HG03520 (cell line): ENCODE data around the gene MTMR2.
A peak's percentile ranks its signal among the peaks of the same experiment; 100 is the strongest.
"Not testable (repeated sequence)": the region's sequence is repeated elsewhere in the genome, so short reads cannot be mapped to it uniquely, and the experiment has no call there.

Experiments used
- ATAC-seq: cut with Tn5 transposase; IDR thresholded peaks from one replicate; pipeline ENCODE4 v1.9.1; 2021; ENCODE audit warnings: mild to moderate bottlenecking, moderate library complexity; ENCODE audit not compliant: unreplicated experiment

The MTMR2 gene

GRCh38 chr11:95829580-95830259 lies 94.2 kb downstream of the MTMR2 start:
- ATAC-seq = no peak

- no peak for ATAC-seq
Observed at GRCh38 chr11:95827696-95828095, 96.2 kb downstream of the MTMR2 start.

- no peak for ATAC-seq
Observed at GRCh38 chr11:95821640-95822039, 102.3 kb downstream of the MTMR2 start.

GRCh38 chr11:95816037-95816436 lies 107.9 kb downstream of the MTMR2 start:
- no peak for ATAC-seq

- ATAC-seq = not testable (repeated sequence)
Observed at GRCh38 chr11:95811052-95811451, 112.9 kb downstream of the MTMR2 start.

- ATAC-seq = not testable (repeated sequence)
Observed at GRCh38 chr11:95806464-95806863, 117.4 kb downstream of the MTMR2 start.

GRCh38 chr11:95805869-95806268 lies 118.0 kb downstream of the MTMR2 start:
- ATAC-seq = no peak

GRCh38 chr11:95803973-95804372 lies 119.9 kb downstream of the MTMR2 start:
- no peak for ATAC-seq

GRCh38 chr11:95802806-95803205 lies 121.1 kb downstream of the MTMR2 start:
- ATAC-seq = no peak

- no peak for ATAC-seq
Observed at GRCh38 chr11:95800438-95800837, 123.5 kb downstream of the MTMR2 start.

- ATAC-seq = no peak
Observed at GRCh38 chr11:95799546-95799945, 124.4 kb downstream of the MTMR2 start.

GRCh38 chr11:95796501-95796900 lies 127.4 kb downstream of the MTMR2 start:
- ATAC-seq = no peak

GRCh38 chr11:95795627-95796295 lies 128.1 kb downstream of the MTMR2 start:
- ATAC-seq = no peak

- no peak for ATAC-seq
Observed at GRCh38 chr11:95794086-95794485, 129.8 kb downstream of the MTMR2 start.

- ATAC-seq = no peak
Observed at GRCh38 chr11:95793116-95793515, 130.8 kb downstream of the MTMR2 start.

GRCh38 chr11:95792700-95793099 lies 131.2 kb downstream of the MTMR2 start:
- no peak for ATAC-seq

GRCh38 chr11:95792200-95792599 lies 131.7 kb downstream of the MTMR2 start:
- ATAC-seq = no peak

- no peak for ATAC-seq
Observed at GRCh38 chr11:95791709-95792033, 132.2 kb downstream of the MTMR2 start.

- ATAC-seq = peak; percentile 13
Observed at GRCh38 chr11:95790933-95791708, 132.8 kb downstream of the MTMR2 start.

- ATAC-seq = peak; percentile 61
Observed at GRCh38 chr11:95790123-95790932, 133.6 kb downstream of the MTMR2 start, which contains the start of gene CEP57. Gene CEP57, plus strand, starts transcription at chr11:95790498. Its CDS starts 201 bp downstream, at chr11:95790699.

- peak; percentile 71 for ATAC-seq
Observed at GRCh38 chr11:95789506-95790122, 134.3 kb downstream of the MTMR2 start, which contains the start of gene FAM76B. Gene FAM76B, minus strand, starts transcription at chr11:95789782. Its CDS starts 304 bp downstream, at chr11:95789478.
